Thyroid gland (tissue), 4 donors: ENCODE data around the gene PCDHA10. TPM values are rescaled to one million over a fixed set of nuclear protein-coding genes. Genes with fewer than 3 reads are reported as not detected.
A peak's percentile ranks its signal among the peaks of the same experiment; 100 is the strongest.
"Not testable (repeated sequence)": the region's sequence is repeated elsewhere in the genome, so short reads cannot be mapped to it uniquely, and the experiment has no call there.

Experiments used
- DNase-seq, 2 donors: peaks; one replicate each; pipeline ENCODE4 v3.0.0-alpha.2; 2019
- H3K27ac ChIP-seq, 3 donors: fragments of 200-600 bp; sonication (generic); 1 replicate in 2 of 3; 2 replicates in 1 of 3; pipeline ENCODE4 v1.5.1; 2016 to 2019; ENCODE audit warnings: mild to moderate bottlenecking in 1 of 3, moderate library complexity in 1 of 3
- H3K27me3 ChIP-seq: fragments of 200-600 bp; sonication (generic); one replicate; pipeline ENCODE4 v1.5.1; 2019
- H3K36me3 ChIP-seq, 2 donors: fragments of 200-600 bp; sonication (generic); one replicate each; pipeline ENCODE4 v1.5.1; 2016 to 2019
- H3K4me1 ChIP-seq, 2 donors: fragments of 200-600 bp; sonication (generic); one replicate each; pipeline ENCODE4 v1.5.1; 2017 to 2019
- H3K4me3 ChIP-seq, 3 donors: fragments of 200-600 bp; sonication (generic); replicated peaks in 1 of 3; 1 replicate in 2 of 3; 2 replicates in 1 of 3; pipeline ENCODE4 v1.5.1; 2016; ENCODE audit warnings: mild to moderate bottlenecking in 1 of 3
- H3K9me3 ChIP-seq: fragments of 200-600 bp; sonication (generic); one replicate; pipeline ENCODE4 v1.5.1; 2017
- CTCF ChIP-seq, 6 experiments: fragments of 200-600 bp in 3 of 6; fragments of 450-650 bp in 3 of 6; sonication (generic) in 3 of 6; IDR thresholded peaks; one replicate each; pipeline ENCODE4 v1.5.1; 2016 to 2019; ENCODE audit warnings: antibody characterized with exemption in 6 of 6, mild to moderate bottlenecking in 2 of 6, inconsistent platforms in 1 of 6, moderate library complexity in 1 of 6
- POLR2A ChIP-seq, 2 donors: fragments of 450-650 bp; IDR thresholded peaks; one replicate each; pipeline ENCODE4 v1.6.1; 2017; ENCODE audit warnings: antibody characterized with exemption in 2 of 2, mild to moderate bottlenecking in 2 of 2, moderate library complexity in 1 of 2
- WGBS, 2 donors: methylation state at CpG; one replicate each; pipeline ENCODE4 v1.1.5; 2017; 5-methylcytosine and 5-hydroxymethylcytosine counted together
- intact Hi-C: fragments of 100-400 bp; cut with DNase I; formaldehyde crosslinking; loops from one replicate; pipeline ENCODE4 v1.15.1; 2023
- total RNA-seq, 4 donors: library from RNA; depleted of rRNA; stranded (reverse); fragments of >200 nt; gene quantifications; one replicate each; pipeline ENCODE4 v1.2.3, GENCODE V29; 2016

The PCDHA10 gene
- 10 to 100 TPM in 2 of 4 donors, 1 to 10 TPM in 2; 6.0 to 11.8 (median 9.2) TPM for total RNA-seq

- WGBS, 2 donors = 14 to 22% methylated on average over 37 to 44 of the region's 44 CpGs
- Histone ChIP-seq H3K4me3 (no peak within 1 kb of the TSS), H3K27me3 (no peaks in the 10 kb centered on the region), H3K36me3 (no peaks in the 10 kb centered on the region), H3K9me3 (no peaks in the 10 kb centered on the region), H3K27ac (peak within 1 kb of the TSS in 2 of 3 donors; percentile 31 to 36), H3K4me1 (peaks cover 0 to 5% of the 10 kb centered on the region in 2 donors)
- intact Hi-C loops = no loop called here
- peak; percentile 33 to 55 for DNase-seq
- TF ChIP-seq CTCF (IDR thresholded peaks at IDR 0.05) = peak in 4 of 6 experiments; percentile 48 to 72 (median 52)
- TF ChIP-seq POLR2A (IDR thresholded peaks at IDR 0.05) = no peak
These were observed at the start of gene PCDHA10 for GRCh38 chr5:140855772-140856674. PCDHA10 (plus strand) TSS chr5:140855897; CDS start chr5:140856049, 152 bp downstream.

- Histone ChIP-seq H3K27ac (no peak within 1 kb of the TSS), H3K4me3 (peak within 1 kb of the TSS in 1 of 3 donors; percentile 7), H3K27me3 (no peaks in the 10 kb centered on the region), H3K36me3 (no peaks in the 10 kb centered on the region), H3K9me3 (no peaks in the 10 kb centered on the region), H3K4me1 (no peaks in the 10 kb centered on the region)
- TF ChIP-seq CTCF (IDR thresholded peaks at IDR 0.05) (peak in 2 of 6 experiments; percentile 46 to 47), POLR2A (IDR thresholded peaks at IDR 0.05) (no peak)
- 11 to 18% methylated on average over 37 to 41 of the region's 47 CpGs for WGBS, 2 donors
- intact Hi-C loops = no loop called here
- DNase-seq = peak; percentile 17 to 45
These were observed 48.6 kb upstream of the PCDHA10 start, which contains the start of gene PCDHA4 for GRCh38 chr5:140806834-140807775. PCDHA4 (plus strand) TSS chr5:140807068.

GRCh38 chr5:140808241-140808888 lies 47.3 kb upstream of the PCDHA10 start:
- intact Hi-C loops, H3K36me3 ChIP-seq, H3K9me3 ChIP-seq, H3K4me1 ChIP-seq, H3K27me3 ChIP-seq, H3K4me3 ChIP-seq, H3K27ac ChIP-seq, DNase-seq: not testable (repeated sequence)
- WGBS, 2 donors = 52 to 61% methylated on average over 55 to 58 of the region's 62 CpGs

- Histone ChIP-seq H3K36me3 (no peaks in the 10 kb centered on the region), H3K4me3 (no peak overlapping the region), H3K4me1 (no peaks in the 10 kb centered on the region), H3K27ac (no peak overlapping the region), H3K27me3 (no peaks in the 10 kb centered on the region), H3K9me3 (no peaks in the 10 kb centered on the region)
- no peak for TF ChIP-seq POLR2A (IDR thresholded peaks at IDR 0.05)
- no peak for TF ChIP-seq CTCF (IDR thresholded peaks at IDR 0.05)
- WGBS, 2 donors = 61 to 76% methylated on average over 19 to 34 of the region's 43 CpGs
- DNase-seq = no peak
- intact Hi-C loops = no loop called here
These were observed 46.8 kb upstream of the PCDHA10 start for GRCh38 chr5:140808889-140809291.
